Breast epithelium (tissue), 3 donors: ENCODE measurements around the gene IGDCC3.

ENCODE experiments used
- POLR2A ChIP-seq: fragments of 450-650 bp; IDR thresholded peaks from one replicate; pipeline ENCODE4 v1.6.1; 2016; ENCODE audit warnings: antibody characterized with exemption, mild to moderate bottlenecking, moderate library complexity
- POLR2AphosphoS5 ChIP-seq, 3 donors: sonication (generic); formaldehyde crosslinking; IDR thresholded peaks; one replicate each; pipeline ENCODE4 v1.6.1; 2017; ENCODE audit warnings: antibody characterized with exemption in 3 of 3
- TF ChIP-seq, protein P1 (sequence below), 3 donors: fragments of 450-650 bp; IDR thresholded peaks; one replicate each; pipeline ENCODE4 v1.5.1; 2016 to 2017; ENCODE audit warnings: antibody characterized with exemption in 3 of 3, mild to moderate bottlenecking in 3 of 3, moderate library complexity in 3 of 3

GRCh38 chr15:65416845-65417416 lies 39.1 kb upstream of the IGDCC3 start:
- TF ChIP-seq, protein P1, sequence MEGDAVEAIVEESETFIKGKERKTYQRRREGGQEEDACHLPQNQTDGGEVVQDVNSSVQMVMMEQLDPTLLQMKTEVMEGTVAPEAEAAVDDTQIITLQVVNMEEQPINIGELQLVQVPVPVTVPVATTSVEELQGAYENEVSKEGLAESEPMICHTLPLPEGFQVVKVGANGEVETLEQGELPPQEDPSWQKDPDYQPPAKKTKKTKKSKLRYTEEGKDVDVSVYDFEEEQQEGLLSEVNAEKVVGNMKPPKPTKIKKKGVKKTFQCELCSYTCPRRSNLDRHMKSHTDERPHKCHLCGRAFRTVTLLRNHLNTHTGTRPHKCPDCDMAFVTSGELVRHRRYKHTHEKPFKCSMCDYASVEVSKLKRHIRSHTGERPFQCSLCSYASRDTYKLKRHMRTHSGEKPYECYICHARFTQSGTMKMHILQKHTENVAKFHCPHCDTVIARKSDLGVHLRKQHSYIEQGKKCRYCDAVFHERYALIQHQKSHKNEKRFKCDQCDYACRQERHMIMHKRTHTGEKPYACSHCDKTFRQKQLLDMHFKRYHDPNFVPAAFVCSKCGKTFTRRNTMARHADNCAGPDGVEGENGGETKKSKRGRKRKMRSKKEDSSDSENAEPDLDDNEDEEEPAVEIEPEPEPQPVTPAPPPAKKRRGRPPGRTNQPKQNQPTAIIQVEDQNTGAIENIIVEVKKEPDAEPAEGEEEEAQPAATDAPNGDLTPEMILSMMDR (IDR thresholded peaks at IDR 0.05): no peak
- TF ChIP-seq POLR2AphosphoS5 (IDR thresholded peaks at IDR 0.05): no peak
- no peak for TF ChIP-seq POLR2A
